Measurements from ENCODE around the gene NR0B2.

- TF ChIP-seq CTCF (IDR thresholded peaks at IDR 0.05 in 2 of 3, conservative IDR thresholded peaks at IDR 0.05 in 1 of 3; ENCODE audit: control insufficient read depth in 2 of 3, extremely low read depth in 1 of 3, insufficient read depth in 1 of 3, low read depth in 3 of 3, low read length in 3 of 3) (no peak), NFXL1 (IDR thresholded peaks at IDR 0.05; ENCODE audit: borderline replicate concordance) (no peak), SRF (IDR thresholded peaks at IDR 0.05; ENCODE audit: low read depth in 2 of 2, low read length in 2 of 2) (no peak), ZBTB11 (CRISPR knock-in tag; IDR thresholded peaks at IDR 0.05) (no peak), USF2 (IDR thresholded peaks at IDR 0.05; ENCODE audit: borderline replicate concordance, low read depth, low read length) (peak; percentile 77), USF1 (IDR thresholded peaks at IDR 0.05; ENCODE audit: borderline replicate concordance, extremely low read length, insufficient read depth, low read depth, low read length) (peak; percentile 91), NKRF (conservative IDR thresholded peaks at IDR 0.05) (peak; percentile 98), STAT3 (IDR thresholded peaks at IDR 0.05; ENCODE audit: low read depth, low read length) (no peak), POLR2A (IDR thresholded peaks at IDR 0.05; ENCODE audit: low read depth, low read length) (peak; percentile 98), E2F8 (IDR thresholded peaks at IDR 0.05; ENCODE audit: low read depth, partially characterized antibody) (no peak), BACH1 (IDR thresholded peaks at IDR 0.05; ENCODE audit: borderline replicate concordance) (peak; percentile 18; the same call in 1 of the 2 replicates), CEBPB (IDR thresholded peaks at IDR 0.05; ENCODE audit: borderline replicate concordance in 1 of 2, low read depth in 2 of 2, low read length in 2 of 2) (no peak), NR2C2 (IDR thresholded peaks at IDR 0.05; ENCODE audit: borderline replicate concordance, control insufficient read depth, insufficient read length, low read depth) (no peak), CUX1 (IDR thresholded peaks at IDR 0.05; ENCODE audit: insufficient replicate concordance, low read depth, low read length) (no peak)
Observed at GRCh38 chr1:26900001-26900814, 13.6 kb downstream of the NR0B2 start, which contains the start of gene GPATCH3.
